GM19099 (cell line): ENCODE data around the gene MPPE1.

ENCODE experiments used
- POLR2A ChIP-seq: IDR thresholded peaks from 3 replicates; pipeline ENCODE4 v1.6.1; 2011; ENCODE audit warnings: low read depth; ENCODE audit not compliant: insufficient read length; ENCODE audit errors: extremely low read depth

MPPE1 gene

GRCh38 chr18:11940956-11941355, 32.8 kb upstream of the MPPE1 start:
- TF ChIP-seq POLR2A = no peak

GRCh38 chr18:11937874-11938478, 29.9 kb upstream of the MPPE1 start:
- TF ChIP-seq POLR2A = no peak

GRCh38 chr18:11932393-11932792, 24.3 kb upstream of the MPPE1 start:
- no peak for TF ChIP-seq POLR2A

GRCh38 chr18:11927497-11927896, 19.4 kb upstream of the MPPE1 start:
- TF ChIP-seq POLR2A = no peak

GRCh38 chr18:11925800-11926481, 17.8 kb upstream of the MPPE1 start:
- TF ChIP-seq POLR2A = no peak

GRCh38 chr18:11923450-11923849, 15.3 kb upstream of the MPPE1 start:
- no peak for TF ChIP-seq POLR2A

GRCh38 chr18:11909591-11910026, 1.5 kb upstream of the MPPE1 start:
- TF ChIP-seq POLR2A = no peak

GRCh38 chr18:11909061-11909455, 941 bp upstream of the MPPE1 start:
- no peak for TF ChIP-seq POLR2A

GRCh38 chr18:11906926-11907874, 917 bp downstream of the MPPE1 start:
- TF ChIP-seq POLR2A = no peak

- no peak for TF ChIP-seq POLR2A
Observed at GRCh38 chr18:11906176-11906575, 1.9 kb downstream of the MPPE1 start.

- no peak for TF ChIP-seq POLR2A
Observed at GRCh38 chr18:11905613-11906012, 2.5 kb downstream of the MPPE1 start.

GRCh38 chr18:11902522-11903292, 5.4 kb downstream of the MPPE1 start:
- TF ChIP-seq POLR2A = no peak

GRCh38 chr18:11901826-11902438, 6.2 kb downstream of the MPPE1 start:
- no peak for TF ChIP-seq POLR2A

- no peak for TF ChIP-seq POLR2A
Observed at GRCh38 chr18:11899063-11899462, 9.1 kb downstream of the MPPE1 start.

- no peak for TF ChIP-seq POLR2A
Observed at GRCh38 chr18:11897781-11898180, 10.3 kb downstream of the MPPE1 start.

- TF ChIP-seq POLR2A = no peak
Observed at GRCh38 chr18:11891737-11892136, 16.4 kb downstream of the MPPE1 start.
